Measurements from ENCODE around the gene LPAR5. TPM values are rescaled to one million over a fixed set of nuclear protein-coding genes. Genes with fewer than 3 reads are reported as not detected.

The LPAR5 gene
- total RNA-seq: 27.7 and 30.4 TPM in 2 replicates

DNA sequence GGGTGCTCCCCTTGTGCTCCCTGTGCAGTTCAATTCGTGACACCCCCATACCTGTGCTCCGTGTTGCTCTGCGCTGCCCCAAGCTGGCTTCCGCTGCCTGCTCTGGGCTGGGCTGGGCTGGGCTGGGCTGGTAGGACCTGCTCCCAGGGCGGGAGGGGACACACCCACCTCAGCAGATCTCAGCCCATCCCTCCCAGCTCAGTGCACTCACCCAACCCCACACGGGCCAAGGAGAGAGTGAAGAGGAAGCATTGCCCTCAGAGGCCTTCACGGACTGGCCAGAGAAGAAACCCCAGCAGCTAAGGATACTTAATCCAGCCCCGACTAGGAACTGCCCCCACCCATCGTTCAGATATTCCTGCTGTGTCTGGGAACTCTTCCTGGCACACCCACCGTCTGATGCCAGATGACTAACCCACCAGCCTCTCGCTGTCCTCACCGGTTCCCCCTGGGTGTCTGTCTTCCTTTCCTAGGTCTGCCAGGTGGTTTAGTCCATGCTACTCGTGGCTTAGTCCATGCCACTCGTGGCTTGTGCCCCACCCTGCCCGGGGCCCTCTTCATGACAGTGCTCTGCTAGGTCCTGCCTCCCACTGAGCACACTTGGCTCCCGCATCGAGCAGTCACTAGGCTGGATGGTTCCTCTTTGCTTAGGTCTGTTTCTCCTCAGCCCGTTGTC, at the start of gene LPAR5:
Gene LPAR5 (minus strand): TSS at position 104 of the 676 bp plus-strand sequence. CDS start 14,711 bp downstream, outside the sequence.
- Mint-ChIP-seq H3K4me1 (peaks cover 88% of the 10 kb centered on the region), H3K27ac (peak within 1 kb of the TSS; percentile 98), H3K36me3 (ENCODE audit: low read depth) (peaks cover 10% of the 10 kb centered on the region), H3K27me3 (no peaks in the 10 kb centered on the region), H3K4me3 (peak within 1 kb of the TSS; percentile 86), H3K9me3 (no peaks in the 10 kb centered on the region)
- DNase-seq: peak; percentile 61
- intact Hi-C loops (cut with micrococcal nuclease): loop anchor here (1.0 to 10.0 kb wide), 8 partner anchors 8 to 319 kb away; partner anchors contain the start of genes CDCA3, CHD4, ING4 and PTPN6
- peak; percentile 66 for ATAC-seq (ENCODE audit: low read depth)
- POLR2A ChIA-PET: interaction anchor here (0.6 to 9.2 kb wide), 29 partner anchors 8 to 1590 kb away, joined by 3 to 126 read pairs (median 6); partner anchors contain the start of genes ACRBP, C12orf57, CDCA3 and COPS7A
- CTCF ChIA-PET: interaction anchor here (1.1 to 1.2 kb wide), 4 partner anchors 8 to 142 kb away, joined by 3 to 13 read pairs (median 4); no protein-coding TSS in a partner anchor
- TF ChIP-seq, protein P1, sequence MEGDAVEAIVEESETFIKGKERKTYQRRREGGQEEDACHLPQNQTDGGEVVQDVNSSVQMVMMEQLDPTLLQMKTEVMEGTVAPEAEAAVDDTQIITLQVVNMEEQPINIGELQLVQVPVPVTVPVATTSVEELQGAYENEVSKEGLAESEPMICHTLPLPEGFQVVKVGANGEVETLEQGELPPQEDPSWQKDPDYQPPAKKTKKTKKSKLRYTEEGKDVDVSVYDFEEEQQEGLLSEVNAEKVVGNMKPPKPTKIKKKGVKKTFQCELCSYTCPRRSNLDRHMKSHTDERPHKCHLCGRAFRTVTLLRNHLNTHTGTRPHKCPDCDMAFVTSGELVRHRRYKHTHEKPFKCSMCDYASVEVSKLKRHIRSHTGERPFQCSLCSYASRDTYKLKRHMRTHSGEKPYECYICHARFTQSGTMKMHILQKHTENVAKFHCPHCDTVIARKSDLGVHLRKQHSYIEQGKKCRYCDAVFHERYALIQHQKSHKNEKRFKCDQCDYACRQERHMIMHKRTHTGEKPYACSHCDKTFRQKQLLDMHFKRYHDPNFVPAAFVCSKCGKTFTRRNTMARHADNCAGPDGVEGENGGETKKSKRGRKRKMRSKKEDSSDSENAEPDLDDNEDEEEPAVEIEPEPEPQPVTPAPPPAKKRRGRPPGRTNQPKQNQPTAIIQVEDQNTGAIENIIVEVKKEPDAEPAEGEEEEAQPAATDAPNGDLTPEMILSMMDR (IDR thresholded peaks at IDR 0.05): no peak

DNA sequence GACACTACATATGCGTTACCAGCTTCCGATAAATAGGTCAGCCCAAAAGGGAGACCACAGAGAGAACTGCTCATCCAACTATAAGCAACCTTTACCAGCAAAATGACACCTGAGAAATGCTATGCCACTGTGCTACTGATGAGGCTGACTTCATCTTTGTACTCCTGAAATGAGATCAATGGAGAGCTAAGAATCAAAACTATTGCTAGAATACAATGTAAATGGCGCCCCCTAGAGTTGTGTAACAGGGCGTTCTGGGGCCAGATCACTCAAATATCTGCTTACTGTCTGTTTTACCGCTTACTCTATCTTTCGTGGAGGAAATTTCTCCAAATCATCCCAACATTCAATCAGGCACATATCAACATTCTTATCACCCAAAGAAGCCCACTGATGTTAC, 48.9 kb upstream of the LPAR5 start:
- peaks cover 48% of the 10 kb centered on the region for H3K4me1 Mint-ChIP-seq
- intact Hi-C loops (cut with micrococcal nuclease): loop anchor here (1.0 to 5.0 kb wide), 4 partner anchors 67 to 143 kb away; partner anchors contain the start of gene P3H3
- TF ChIP-seq, protein P1 (IDR thresholded peaks at IDR 0.05): no peak
- H3K27ac Mint-ChIP-seq: peak overlapping the region; percentile 5
- POLR2A ChIA-PET: interaction anchor here (0.5 to 1.0 kb wide), 6 partner anchors 21 to 198 kb away, joined by 3 to 8 read pairs (median 4); no protein-coding TSS in a partner anchor
- H3K27me3 Mint-ChIP-seq: no peaks in the 10 kb centered on the region
- DNase-seq: no peak
- H3K36me3 Mint-ChIP-seq (ENCODE audit: low read depth): peaks cover 69% of the 10 kb centered on the region
- H3K4me3 Mint-ChIP-seq: no peak overlapping the region
- no peak for ATAC-seq (ENCODE audit: low read depth)
- H3K9me3 Mint-ChIP-seq: no peaks in the 10 kb centered on the region
- CTCF ChIA-PET: interaction anchor here (0.6 to 1.4 kb wide), 19 partner anchors 11 to 147 kb away, joined by 3 to 22 read pairs (median 3); partner anchors contain the start of genes COPS7A, LPAR5 and NOP2

DNA sequence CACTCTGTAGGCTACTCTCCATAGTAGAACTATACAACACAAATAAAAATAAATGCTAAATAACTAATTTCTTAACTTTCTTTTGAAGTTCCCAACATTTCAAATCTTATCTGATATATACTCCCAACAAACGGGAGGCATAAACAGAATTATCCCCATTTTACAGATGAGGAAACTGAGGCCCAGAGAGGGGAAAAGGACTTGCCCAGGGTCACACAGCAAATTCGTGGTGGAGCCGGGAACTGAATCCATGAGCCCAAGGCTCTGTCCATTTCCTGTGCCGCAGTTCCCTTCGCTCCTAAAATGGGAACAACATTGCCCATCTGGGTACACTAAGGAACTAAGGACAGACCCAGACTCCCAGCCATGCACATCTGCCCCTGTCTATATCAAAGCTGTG, 41.2 kb upstream of the LPAR5 start:
- no peak for ATAC-seq (ENCODE audit: low read depth)
- peaks cover 97% of the 10 kb centered on the region for H3K36me3 Mint-ChIP-seq (ENCODE audit: low read depth)
- ChIA-PET CTCF (no interaction called here), POLR2A (no interaction called here)
- intact Hi-C loops (cut with micrococcal nuclease): no loop called here
- TF ChIP-seq, protein P1 (IDR thresholded peaks at IDR 0.05): no peak
- H3K4me1 Mint-ChIP-seq: peaks cover 5% of the 10 kb centered on the region
- no peaks in the 10 kb centered on the region for H3K9me3 Mint-ChIP-seq
- no peaks in the 10 kb centered on the region for H3K27me3 Mint-ChIP-seq
- no peak for DNase-seq
- H3K4me3 Mint-ChIP-seq: no peak overlapping the region
- no peak overlapping the region for H3K27ac Mint-ChIP-seq

DNA sequence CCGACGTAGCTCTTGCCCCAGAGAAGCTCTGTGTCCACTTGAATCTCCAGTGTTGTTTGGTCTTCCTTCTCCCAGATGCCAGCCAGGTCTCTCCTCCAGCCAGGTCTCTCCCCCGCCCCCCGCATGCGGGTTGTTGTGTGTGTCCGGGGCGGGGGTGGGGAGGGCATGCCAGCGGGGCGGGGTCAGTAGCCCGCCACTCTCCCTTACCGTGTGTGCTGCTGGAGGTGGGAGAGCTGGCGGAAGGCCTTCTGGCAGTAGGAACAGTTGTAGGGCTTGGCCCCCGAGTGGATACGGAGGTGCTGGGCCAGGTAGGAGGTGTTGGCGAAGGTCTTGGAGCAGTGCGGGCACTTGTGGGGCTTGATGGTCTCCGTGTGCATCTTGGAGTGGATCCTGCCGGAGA, 36.4 kb upstream of the LPAR5 start:
- ChIA-PET CTCF (no interaction called here), POLR2A (no interaction called here)
- Mint-ChIP-seq H3K36me3 (ENCODE audit: low read depth) (peaks cover 99% of the 10 kb centered on the region), H3K9me3 (no peaks in the 10 kb centered on the region), H3K4me1 (peaks cover under 1% of the 10 kb centered on the region), H3K4me3 (no peak overlapping the region), H3K27me3 (no peaks in the 10 kb centered on the region), H3K27ac (no peak overlapping the region)
- ATAC-seq (ENCODE audit: low read depth): no peak
- intact Hi-C loops (cut with micrococcal nuclease): no loop called here
- TF ChIP-seq, protein P1 (IDR thresholded peaks at IDR 0.05): no peak
- no peak for DNase-seq

DNA sequence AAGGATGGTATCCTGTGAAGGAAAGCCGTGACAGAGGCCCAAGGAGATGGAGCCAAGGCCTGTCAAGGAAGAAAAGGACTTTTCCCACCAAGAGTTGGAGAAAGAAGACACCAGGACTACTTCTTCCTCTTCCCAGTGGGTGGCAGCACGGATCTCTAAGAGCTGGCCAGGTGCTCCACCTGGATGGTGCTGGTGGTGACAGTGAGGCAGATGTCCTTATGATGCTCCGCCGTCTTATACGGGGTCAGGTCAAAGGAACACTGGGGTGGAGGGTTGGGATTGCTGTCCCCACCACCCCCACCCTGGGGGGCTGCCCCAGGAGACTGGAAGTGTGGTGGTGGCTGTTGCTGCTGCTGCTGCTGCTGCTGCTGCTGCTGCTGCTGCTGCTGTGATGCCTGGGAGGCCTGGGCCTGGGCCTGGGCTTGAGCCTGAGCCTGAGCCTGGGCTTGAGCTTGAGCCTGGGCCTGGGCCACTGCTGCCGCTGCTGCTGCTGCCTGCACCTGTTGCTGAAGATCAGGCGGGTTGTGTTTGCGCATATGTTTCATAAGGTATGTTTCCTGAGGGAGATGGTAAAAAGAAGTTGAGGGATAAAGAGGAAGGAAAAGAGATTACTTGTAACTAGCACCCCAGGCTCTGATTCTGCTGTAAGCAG, 31.9 kb upstream of the LPAR5 start:
- no peak for ATAC-seq (ENCODE audit: low read depth)
- Mint-ChIP-seq H3K9me3 (no peaks in the 10 kb centered on the region), H3K4me3 (no peak overlapping the region), H3K36me3 (ENCODE audit: low read depth) (peaks cover 68% of the 10 kb centered on the region), H3K27me3 (no peaks in the 10 kb centered on the region), H3K4me1 (peaks cover 12% of the 10 kb centered on the region), H3K27ac (no peak overlapping the region)
- TF ChIP-seq, protein P1 (IDR thresholded peaks at IDR 0.05): no peak
- intact Hi-C loops (cut with micrococcal nuclease): no loop called here
- ChIA-PET POLR2A (interaction anchor here (0.6 kb wide), 1 partner anchor 157 kb away, joined by 3 read pairs; no protein-coding TSS in a partner anchor), CTCF (no interaction called here)
- no peak for DNase-seq
